HEK293T (cell line): ENCODE measurements around the gene ELOVL4.

Experiments
- CTCF ChIA-PET: fragments of 350-600 bp; formaldehyde crosslinking; extraction: SDS; loops from one replicate; lab custom pipeline; 2021; ENCODE audit warnings: antibody characterized with exemption, inconsistent platforms; lab: Yijun Ruan, JAX
- POLR2A ChIA-PET: fragments of 350-600 bp; formaldehyde crosslinking; extraction: SDS; loops from one replicate; lab custom pipeline; 2020; ENCODE audit warnings: antibody characterized with exemption, inconsistent platforms; lab: Yijun Ruan, JAX
- DNase-seq: peaks from one replicate; pipeline ENCODE4 v3.0.0; 2012; ENCODE audit warnings: mixed read lengths; ENCODE audit errors: extremely low spot score
- ARNT ChIP-seq: fragments of 450-650 bp; IDR thresholded peaks from 2 replicates; pipeline ENCODE4 v1.6.1; 2017; ENCODE audit warnings: mild to moderate bottlenecking
- BHLHE40 ChIP-seq: fragments of 450-650 bp; IDR thresholded peaks from 2 replicates; pipeline ENCODE4 v1.6.1; 2016; ENCODE audit warnings: mild to moderate bottlenecking, moderate library complexity, borderline replicate concordance
- CTBP1 ChIP-seq: fragments of 450-650 bp; IDR thresholded peaks from 2 replicates; pipeline ENCODE4 v1.6.1; 2016; ENCODE audit warnings: borderline replicate concordance
- ELF4 ChIP-seq: fragments of 450-650 bp; IDR thresholded peaks from 2 replicates; pipeline ENCODE4 v1.6.1; 2017; ENCODE audit warnings: antibody characterized with exemption
- FOXA1 ChIP-seq: fragments of 450-650 bp; IDR thresholded peaks from 2 replicates; pipeline ENCODE4 v1.6.1; 2016; ENCODE audit warnings: mild to moderate bottlenecking
- FOXK2 ChIP-seq: fragments of 450-650 bp; IDR thresholded peaks from 2 replicates; pipeline ENCODE4 v1.6.1; 2016; ENCODE audit warnings: mild to moderate bottlenecking
- FOXM1 ChIP-seq: fragments of 450-650 bp; IDR thresholded peaks from 2 replicates; pipeline ENCODE4 v1.6.1; 2017; ENCODE audit warnings: mild to moderate bottlenecking, borderline replicate concordance
- HDGF ChIP-seq: fragments of 450-650 bp; IDR thresholded peaks from 2 replicates; pipeline ENCODE4 v1.6.1; 2017; ENCODE audit warnings: antibody characterized with exemption, borderline replicate concordance
- L3MBTL2 ChIP-seq: fragments of 450-650 bp; conservative IDR thresholded peaks from 2 replicates; pipeline ENCODE4 v1.6.1; 2016; ENCODE audit warnings: mild to moderate bottlenecking
- LEF1 ChIP-seq: fragments of 450-650 bp; IDR thresholded peaks from 2 replicates; pipeline ENCODE4 v1.6.1; 2017; ENCODE audit warnings: mild to moderate bottlenecking, borderline replicate concordance
- NFRKB ChIP-seq: fragments of 450-650 bp; IDR thresholded peaks from 2 replicates; pipeline ENCODE4 v1.6.1; 2016; ENCODE audit warnings: mild to moderate bottlenecking, moderate library complexity
- SP1 ChIP-seq: fragments of 450-650 bp; IDR thresholded peaks from 2 replicates; pipeline ENCODE4 v1.6.1; 2017
- SUZ12 ChIP-seq: fragments of 450-650 bp; IDR thresholded peaks from 2 replicates; pipeline ENCODE4 v1.6.1; 2016; ENCODE audit warnings: mild to moderate bottlenecking
- TARDBP ChIP-seq: fragments of 450-650 bp; IDR thresholded peaks from 2 replicates; pipeline ENCODE4 v1.6.1; 2016
- ZNF384 ChIP-seq: fragments of 450-650 bp; IDR thresholded peaks from 2 replicates; pipeline ENCODE4 v1.6.1; 2016
- TF ChIP-seq, protein P1 (sequence below): fragments of 450-650 bp; IDR thresholded peaks from 2 replicates; pipeline ENCODE4 v1.6.1; 2016

The ELOVL4 gene

DNA sequence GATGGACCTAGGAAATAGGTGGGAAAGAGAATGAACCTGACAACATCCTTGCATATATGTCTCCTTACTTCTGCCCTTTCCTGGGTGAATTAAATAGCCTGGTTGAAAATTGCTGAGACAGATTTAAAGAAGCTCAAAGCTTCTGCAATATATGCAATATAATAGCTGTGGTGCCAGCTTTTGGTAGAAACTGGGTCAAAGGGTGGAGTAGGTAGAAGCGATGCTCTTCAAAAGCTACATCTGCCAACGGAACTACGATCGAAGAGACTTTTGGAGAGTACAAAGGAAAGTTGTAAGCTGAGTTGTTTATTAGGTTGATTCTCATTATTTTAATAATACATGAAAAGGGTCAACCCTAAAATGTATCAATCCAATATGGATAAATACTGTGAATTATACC is 34.3 kb upstream of the ELOVL4 start:
- no peak for DNase-seq
- ChIA-PET POLR2A (no interaction called here), CTCF (no interaction called here)
- TF ChIP-seq FOXA1 (no peak), HDGF (no peak), ELF4 (no peak), ZNF384 (no peak)

DNA sequence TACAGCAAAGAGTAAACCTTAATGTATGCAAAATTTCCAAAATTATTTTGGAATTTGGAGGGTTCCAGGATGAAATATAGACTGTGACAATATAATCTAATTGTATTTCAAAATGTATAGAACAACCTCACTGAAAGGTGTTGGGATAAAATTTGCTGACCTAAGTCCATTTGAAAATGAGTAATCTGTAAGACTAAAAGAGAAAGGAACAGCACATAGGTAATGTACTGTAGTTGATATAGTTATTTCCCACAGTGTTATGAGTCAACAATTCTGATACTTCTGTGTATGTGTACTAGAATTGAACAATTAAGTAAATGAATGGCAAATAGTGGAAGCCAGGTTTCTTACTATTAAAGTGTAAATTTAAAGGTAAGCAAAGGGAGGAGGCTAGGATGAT is 23.8 kb upstream of the ELOVL4 start:
- POLR2A ChIA-PET, result no interaction called here
- no peak for TF ChIP-seq SUZ12
- TF ChIP-seq ZNF384, result no peak
- no peak for TF ChIP-seq TARDBP
- no peak for TF ChIP-seq NFRKB
- TF ChIP-seq HDGF, result no peak
- TF ChIP-seq, protein P1, sequence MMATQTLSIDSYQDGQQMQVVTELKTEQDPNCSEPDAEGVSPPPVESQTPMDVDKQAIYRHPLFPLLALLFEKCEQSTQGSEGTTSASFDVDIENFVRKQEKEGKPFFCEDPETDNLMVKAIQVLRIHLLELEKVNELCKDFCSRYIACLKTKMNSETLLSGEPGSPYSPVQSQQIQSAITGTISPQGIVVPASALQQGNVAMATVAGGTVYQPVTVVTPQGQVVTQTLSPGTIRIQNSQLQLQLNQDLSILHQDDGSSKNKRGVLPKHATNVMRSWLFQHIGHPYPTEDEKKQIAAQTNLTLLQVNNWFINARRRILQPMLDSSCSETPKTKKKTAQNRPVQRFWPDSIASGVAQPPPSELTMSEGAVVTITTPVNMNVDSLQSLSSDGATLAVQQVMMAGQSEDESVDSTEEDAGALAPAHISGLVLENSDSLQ, result no peak
- TF ChIP-seq L3MBTL2, result no peak
- TF ChIP-seq FOXA1, result no peak
- no peak for TF ChIP-seq ARNT
- TF ChIP-seq LEF1, result no peak
- TF ChIP-seq FOXM1, result no peak
- no peak for TF ChIP-seq FOXK2
- DNase-seq, result no peak
- CTCF ChIA-PET, result no interaction called here

DNA sequence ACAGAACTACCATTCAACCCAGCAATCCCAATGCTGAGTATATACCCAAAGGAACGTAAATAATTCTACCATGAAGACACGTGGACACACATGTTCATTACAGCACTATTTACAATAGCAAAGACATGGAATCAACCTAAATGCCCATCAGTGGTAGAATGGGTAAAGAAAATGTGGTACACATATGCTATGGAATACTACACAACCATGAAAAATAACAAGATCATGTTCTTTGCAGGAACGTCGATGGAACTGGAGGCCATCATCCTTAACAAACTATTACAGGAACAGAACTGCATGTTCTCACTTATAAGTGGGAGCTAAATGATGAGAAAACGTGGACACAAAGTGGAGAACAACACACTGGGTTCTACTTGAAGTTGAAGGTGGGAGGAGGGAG is 22.4 kb upstream of the ELOVL4 start:
- CTCF ChIA-PET, result no interaction called here
- TF ChIP-seq BHLHE40, result no peak
- TF ChIP-seq, protein P1, result no peak
- no peak for TF ChIP-seq SUZ12
- no peak for TF ChIP-seq LEF1
- no peak for TF ChIP-seq L3MBTL2
- TF ChIP-seq CTBP1, result no peak
- no peak for TF ChIP-seq TARDBP
- TF ChIP-seq SP1, result no peak
- no peak for TF ChIP-seq FOXK2
- no peak for DNase-seq
- POLR2A ChIA-PET, result no interaction called here

DNA sequence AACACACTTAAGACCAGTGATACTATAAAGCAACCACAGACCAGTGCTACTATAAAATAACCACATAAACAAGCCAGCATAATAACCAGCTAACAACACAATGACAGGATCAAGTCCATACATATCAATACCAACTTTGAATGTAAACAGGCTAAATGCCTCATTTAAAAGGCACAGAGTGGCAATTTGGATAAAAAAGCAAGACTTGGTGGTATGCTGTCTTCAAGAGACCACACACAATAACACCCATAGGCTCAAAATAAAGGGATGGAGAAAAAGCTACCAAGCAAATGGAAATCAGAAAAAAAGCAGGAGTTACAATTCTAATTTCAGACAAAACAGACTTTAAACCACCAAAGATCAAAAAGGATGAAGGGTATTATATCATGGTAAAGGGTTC is 19.8 kb upstream of the ELOVL4 start:
- POLR2A ChIA-PET, result no interaction called here
- no peak for DNase-seq
- CTCF ChIA-PET, result no interaction called here
- TF ChIP-seq FOXA1 (no peak), BHLHE40 (no peak), FOXK2 (no peak), LEF1 (no peak), HDGF (no peak), NFRKB (no peak), FOXM1 (no peak), SP1 (no peak), ELF4 (no peak), L3MBTL2 (no peak), ZNF384 (no peak), TARDBP (no peak)
- TF ChIP-seq, protein P1, result no peak

DNA sequence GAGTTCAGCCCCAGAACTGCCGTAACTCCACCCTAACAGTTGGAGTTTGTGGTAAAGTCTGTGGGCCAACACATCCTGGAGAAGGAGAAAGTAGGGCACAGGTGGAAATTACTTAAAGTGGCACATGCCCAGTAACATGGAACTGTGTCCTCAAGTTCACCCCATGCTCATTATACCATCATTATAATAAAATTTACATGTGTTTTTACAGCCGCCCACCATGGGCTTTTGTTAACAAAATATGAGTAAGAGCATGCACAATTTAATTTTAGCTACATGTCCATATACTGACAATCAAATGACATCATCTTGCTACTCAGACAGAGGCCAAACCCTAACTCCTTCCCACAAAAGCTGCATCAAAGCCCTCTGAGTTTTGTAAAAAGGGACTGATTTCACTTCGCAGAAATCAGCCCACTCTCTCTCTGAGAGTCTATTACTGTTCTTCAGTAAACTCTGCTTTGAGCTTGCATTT is 17.3 kb upstream of the ELOVL4 start:
- TF ChIP-seq ELF4 (no peak), HDGF (no peak), CTBP1 (no peak), LEF1 (no peak), SP1 (no peak), FOXA1 (no peak)
- ChIA-PET POLR2A (no interaction called here), CTCF (interaction anchor here (1.1 to 1.8 kb wide), 2 partner anchors 16 to 19 kb away, joined by 3 to 4 read pairs; no protein-coding TSS in a partner anchor)
- DNase-seq, result no peak

DNA sequence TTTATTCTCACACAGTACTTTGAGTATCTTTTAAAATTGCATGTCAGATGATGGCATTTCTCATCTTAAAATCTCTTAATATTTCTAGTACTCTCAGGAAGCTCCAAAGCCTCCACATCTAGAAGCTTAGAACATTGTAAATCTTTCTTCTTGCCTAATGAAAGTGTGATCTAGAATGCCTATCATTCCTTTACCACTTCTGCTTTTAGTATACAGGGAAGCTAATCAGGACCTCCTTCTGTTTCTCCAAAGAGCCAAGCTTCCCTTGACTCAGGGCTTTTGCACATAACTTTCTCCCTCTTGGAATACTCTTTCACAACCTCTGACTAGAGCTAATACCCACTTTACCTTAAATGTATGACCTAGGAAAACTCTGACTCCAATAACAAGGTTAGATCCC is 7.5 kb upstream of the ELOVL4 start:
- TF ChIP-seq ARNT, result no peak
- TF ChIP-seq, protein P1, result no peak
- TF ChIP-seq FOXK2, result no peak
- no peak for TF ChIP-seq ELF4
- TF ChIP-seq SP1, result no peak
- TF ChIP-seq FOXM1, result no peak
- TF ChIP-seq BHLHE40, result no peak
- TF ChIP-seq HDGF, result no peak
- TF ChIP-seq CTBP1, result no peak
- no peak for TF ChIP-seq FOXA1
- TF ChIP-seq SUZ12, result no peak
- no peak for TF ChIP-seq ZNF384
- TF ChIP-seq L3MBTL2, result no peak
- TF ChIP-seq NFRKB, result no peak
- TF ChIP-seq TARDBP, result no peak
- no peak for TF ChIP-seq LEF1
- DNase-seq, result no peak
- ChIA-PET POLR2A (no interaction called here), CTCF (no interaction called here)
